NCI-H748 (cell line): ENCODE results near the gene ULBP3.
"Not testable (repeated sequence)": the region's sequence is repeated elsewhere in the genome, so short reads cannot be mapped to it uniquely, and the experiment has no call there.

Experiments
- DNase-seq: peaks from one replicate; lab custom pipeline; 2025; ENCODE audit not compliant: unreplicated experiment; lab: John Stamatoyannopoulos, UW

Gene ULBP3

GRCh38 chr6:150017186-150017521 is 51.8 kb downstream of the ULBP3 start:
- not testable (repeated sequence) for DNase-seq

GRCh38 chr6:150016324-150017185 is 52.4 kb downstream of the ULBP3 start:
- peak; percentile 76 for DNase-seq

- peak; percentile 31 for DNase-seq
These were observed 53.5 kb downstream of the ULBP3 start for GRCh38 chr6:150015281-150016001.

GRCh38 chr6:150014623-150015280 is 54.2 kb downstream of the ULBP3 start:
- peak; percentile 31 for DNase-seq

GRCh38 chr6:150013785-150014622 is 54.9 kb downstream of the ULBP3 start:
- not testable (repeated sequence) for DNase-seq

GRCh38 chr6:150012846-150013784 is 55.8 kb downstream of the ULBP3 start:
- DNase-seq, result not testable (repeated sequence)
